GM19468 (cell line): ENCODE data around the gene BARX1.

ENCODE experiments used
- ATAC-seq: cut with Tn5 transposase; IDR thresholded peaks from one replicate; pipeline ENCODE4 v1.9.1; 2021; ENCODE audit warnings: mild to moderate bottlenecking, moderate library complexity, moderate number of reproducible peaks; ENCODE audit not compliant: unreplicated experiment; ENCODE audit errors: extremely low read depth

The BARX1 gene

GRCh38 chr9:93930070-93930469 is 25.1 kb downstream of the BARX1 start:
- no peak for ATAC-seq

GRCh38 chr9:93929231-93929630 is 25.9 kb downstream of the BARX1 start:
- no peak for ATAC-seq

- ATAC-seq, result no peak
Observed at GRCh38 chr9:93922535-93922934, 32.6 kb downstream of the BARX1 start.

GRCh38 chr9:93920131-93920800 is 34.9 kb downstream of the BARX1 start:
- no peak for ATAC-seq

GRCh38 chr9:93918061-93918460 is 37.1 kb downstream of the BARX1 start:
- no peak for ATAC-seq

- no peak for ATAC-seq
Observed at GRCh38 chr9:93917121-93917853, 37.9 kb downstream of the BARX1 start.

GRCh38 chr9:93916358-93916757 is 38.8 kb downstream of the BARX1 start:
- ATAC-seq, result no peak

- ATAC-seq, result no peak
Observed at GRCh38 chr9:93911801-93912554, 43.2 kb downstream of the BARX1 start.

- no peak for ATAC-seq
Observed at GRCh38 chr9:93911136-93911745, 43.9 kb downstream of the BARX1 start.

- ATAC-seq, result no peak
Observed at GRCh38 chr9:93910598-93910997, 44.6 kb downstream of the BARX1 start.

- ATAC-seq, result no peak
Observed at GRCh38 chr9:93910196-93910595, 45.0 kb downstream of the BARX1 start.

GRCh38 chr9:93909242-93909616 is 45.9 kb downstream of the BARX1 start:
- ATAC-seq, result no peak

GRCh38 chr9:93908591-93909241 is 46.4 kb downstream of the BARX1 start:
- no peak for ATAC-seq

GRCh38 chr9:93907551-93908199 is 47.5 kb downstream of the BARX1 start:
- no peak for ATAC-seq

- no peak for ATAC-seq
Observed at GRCh38 chr9:93906195-93906880, 48.8 kb downstream of the BARX1 start.

- ATAC-seq, result no peak
Observed at GRCh38 chr9:93905473-93906133, 49.6 kb downstream of the BARX1 start.

GRCh38 chr9:93904649-93905472 is 50.3 kb downstream of the BARX1 start:
- ATAC-seq, result no peak
